Measurements from ENCODE around the gene ATG101. TPM values are rescaled to one million over a fixed set of nuclear protein-coding genes. Genes with fewer than 3 reads are reported as not detected.
A peak's percentile ranks its signal among the peaks of the same experiment; 100 is the strongest.

The ATG101 gene
- total RNA-seq, 1 donor from 2014 or later, result 27.7 TPM

DNA sequence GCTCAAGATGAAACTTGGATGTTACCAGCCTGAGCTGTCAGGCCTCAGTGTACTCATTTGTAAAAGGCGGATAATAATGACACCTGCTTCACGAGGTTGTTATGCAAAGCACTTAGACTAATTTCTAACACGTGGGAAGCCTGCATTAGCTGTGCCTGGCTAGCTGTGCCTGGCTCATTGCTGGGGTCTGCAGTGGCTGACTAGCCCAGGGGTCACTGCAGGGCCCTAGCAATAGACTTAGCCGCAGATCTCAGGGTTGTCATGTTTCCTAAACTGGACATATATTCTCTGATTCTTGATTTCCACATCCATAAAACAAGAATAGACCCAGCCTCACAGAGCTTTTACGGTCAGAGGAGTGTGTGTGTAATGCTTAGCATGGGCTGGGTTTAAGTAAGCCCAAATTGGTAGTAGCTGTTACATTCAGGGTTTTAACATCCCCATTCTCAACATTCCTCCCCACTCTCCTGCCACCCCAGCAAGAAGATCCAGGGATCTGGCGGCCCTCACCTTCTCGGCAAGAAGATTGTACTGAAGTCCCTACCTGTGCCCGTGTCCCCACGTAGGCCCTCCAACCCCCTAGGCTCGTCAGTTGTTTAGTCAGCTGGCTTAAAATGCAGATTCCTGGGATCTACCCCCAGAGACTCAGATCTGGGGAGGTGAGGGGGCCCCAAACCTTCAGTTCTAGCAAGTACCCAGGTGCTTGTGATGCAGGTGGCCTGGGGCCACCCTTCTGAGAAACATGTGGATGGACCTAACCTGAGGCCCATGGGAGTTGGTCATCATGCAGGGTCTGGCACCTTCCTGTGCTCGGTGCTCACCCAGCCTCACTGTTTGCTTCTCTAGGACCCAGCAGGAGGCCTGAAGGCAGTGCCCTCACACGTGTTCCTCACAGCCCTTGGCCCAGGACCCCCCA is 9.9 kb upstream of the ATG101 start:
- H3K27ac ChIP-seq, result no peak overlapping the region

DNA sequence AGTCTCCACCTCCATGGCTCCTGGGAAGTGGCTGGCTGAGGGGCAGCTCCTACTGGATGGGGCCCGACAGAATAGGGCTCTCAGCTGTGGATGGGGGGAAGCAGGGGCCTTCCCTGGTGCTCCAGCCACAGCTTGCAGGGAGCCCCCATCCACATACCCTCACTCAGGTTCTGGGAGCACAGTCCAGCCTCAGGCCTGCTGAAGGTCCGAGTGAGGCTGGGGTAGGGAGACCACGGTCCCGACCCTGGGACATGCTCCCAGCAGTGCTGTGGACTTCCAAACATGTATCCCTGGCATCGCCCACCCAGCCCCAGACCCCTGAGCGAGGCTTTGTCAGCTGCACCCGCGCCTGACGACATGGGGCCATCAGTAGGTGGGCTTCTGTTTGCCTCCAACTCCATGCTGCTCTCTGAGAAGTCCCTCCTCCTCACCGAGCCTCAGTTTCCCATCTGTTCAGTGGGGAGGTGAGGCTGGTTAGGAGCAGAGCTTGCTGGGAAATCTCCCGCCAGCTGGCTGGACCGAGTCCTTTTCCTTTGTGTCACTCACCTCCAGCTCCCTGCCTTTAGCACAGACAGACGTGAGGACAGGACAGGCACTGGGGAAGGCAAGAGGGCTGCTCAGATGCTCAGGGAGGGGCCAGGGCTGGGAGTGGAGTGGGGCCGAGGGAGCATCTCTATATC is 9.1 kb upstream of the ATG101 start:
- Histone ChIP-seq H3K4me3 (no peak overlapping the region), H3K9me3 (no peaks in the 10 kb centered on the region), H3K27ac (no peak overlapping the region), H3K4me1 (no peaks in the 10 kb centered on the region), H3K27me3 (no peaks in the 10 kb centered on the region), H3K36me3 (peaks cover 0 to 16% of the 10 kb centered on the region in 2 donors)
- no peak for DNase-seq (ENCODE audit: extremely low spot score in 2 of 2)
- intact Hi-C loops (cut with DNase I), result no loop called here
- TF ChIP-seq POLR2AphosphoS5 (IDR thresholded peaks at IDR 0.05; ENCODE audit: insufficient read depth in 1 of 2, low read depth in 1 of 2) (no peak), POLR2A (IDR thresholded peaks at IDR 0.05) (no peak)
- TF ChIP-seq, protein P1, sequence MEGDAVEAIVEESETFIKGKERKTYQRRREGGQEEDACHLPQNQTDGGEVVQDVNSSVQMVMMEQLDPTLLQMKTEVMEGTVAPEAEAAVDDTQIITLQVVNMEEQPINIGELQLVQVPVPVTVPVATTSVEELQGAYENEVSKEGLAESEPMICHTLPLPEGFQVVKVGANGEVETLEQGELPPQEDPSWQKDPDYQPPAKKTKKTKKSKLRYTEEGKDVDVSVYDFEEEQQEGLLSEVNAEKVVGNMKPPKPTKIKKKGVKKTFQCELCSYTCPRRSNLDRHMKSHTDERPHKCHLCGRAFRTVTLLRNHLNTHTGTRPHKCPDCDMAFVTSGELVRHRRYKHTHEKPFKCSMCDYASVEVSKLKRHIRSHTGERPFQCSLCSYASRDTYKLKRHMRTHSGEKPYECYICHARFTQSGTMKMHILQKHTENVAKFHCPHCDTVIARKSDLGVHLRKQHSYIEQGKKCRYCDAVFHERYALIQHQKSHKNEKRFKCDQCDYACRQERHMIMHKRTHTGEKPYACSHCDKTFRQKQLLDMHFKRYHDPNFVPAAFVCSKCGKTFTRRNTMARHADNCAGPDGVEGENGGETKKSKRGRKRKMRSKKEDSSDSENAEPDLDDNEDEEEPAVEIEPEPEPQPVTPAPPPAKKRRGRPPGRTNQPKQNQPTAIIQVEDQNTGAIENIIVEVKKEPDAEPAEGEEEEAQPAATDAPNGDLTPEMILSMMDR (IDR thresholded peaks at IDR 0.05), result no peak

More for the DNA sequence above, 9.9 kb upstream of the ATG101 start:
- Histone ChIP-seq H3K4me1 (no peaks in the 10 kb centered on the region), H3K27me3 (no peaks in the 10 kb centered on the region), H3K4me3 (no peak overlapping the region), H3K36me3 (peaks cover 0 to 22% of the 10 kb centered on the region in 2 donors), H3K9me3 (no peaks in the 10 kb centered on the region)
- intact Hi-C loops (cut with DNase I), result no loop called here
- peak in 1 of 2 donors; percentile 93 for DNase-seq (ENCODE audit: extremely low spot score in 2 of 2)
- TF ChIP-seq POLR2A (IDR thresholded peaks at IDR 0.05), result no peak
- TF ChIP-seq, protein P1 (IDR thresholded peaks at IDR 0.05), result no peak
- no peak for TF ChIP-seq POLR2AphosphoS5 (IDR thresholded peaks at IDR 0.05; ENCODE audit: insufficient read depth in 1 of 2, low read depth in 1 of 2)

DNA sequence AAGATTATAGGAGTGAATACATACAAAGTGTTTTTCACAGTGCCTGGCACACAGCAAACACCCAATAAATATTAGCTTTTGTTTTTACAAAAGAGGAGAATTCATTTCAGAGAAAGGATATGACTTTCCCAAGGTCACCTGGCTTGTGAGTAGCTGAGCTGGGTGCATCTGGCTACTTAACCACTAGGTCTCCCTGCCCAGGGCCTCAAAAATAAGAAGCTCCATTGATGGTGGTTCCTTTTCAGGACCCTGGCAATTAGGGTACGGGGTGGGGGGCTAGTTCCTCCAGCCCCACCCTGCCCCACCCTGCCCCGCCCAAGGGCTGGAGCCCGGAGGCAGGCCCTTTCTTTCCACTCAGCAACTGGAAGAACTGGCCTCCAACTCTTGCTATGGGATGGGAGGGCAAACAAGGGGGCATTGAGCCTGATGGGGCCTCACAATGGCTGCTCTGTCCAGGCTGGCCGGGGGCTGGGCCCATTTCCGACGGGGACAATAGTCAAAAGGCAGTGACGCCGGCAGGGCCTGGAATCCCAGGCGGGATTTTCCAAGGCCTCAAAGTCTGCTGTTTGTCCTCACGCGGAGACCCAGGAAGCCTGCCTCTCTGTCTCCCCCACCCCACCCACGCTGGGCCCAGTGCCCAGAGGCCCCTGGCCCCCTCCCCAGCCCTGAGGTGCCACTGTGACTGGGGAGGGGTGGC is 8.2 kb upstream of the ATG101 start:
- intact Hi-C loops (cut with DNase I), result no loop called here
- TF ChIP-seq POLR2A (IDR thresholded peaks at IDR 0.05) (no peak), POLR2AphosphoS5 (IDR thresholded peaks at IDR 0.05; ENCODE audit: insufficient read depth in 1 of 2, low read depth in 1 of 2) (no peak)
- TF ChIP-seq, protein P1 (IDR thresholded peaks at IDR 0.05), result no peak
- Histone ChIP-seq H3K9me3 (no peaks in the 10 kb centered on the region), H3K4me1 (no peaks in the 10 kb centered on the region), H3K27ac (peak overlapping the region; percentile 49), H3K36me3 (peaks cover 0 to 16% of the 10 kb centered on the region in 2 donors), H3K27me3 (no peaks in the 10 kb centered on the region), H3K4me3 (no peak overlapping the region)
- DNase-seq (ENCODE audit: extremely low spot score in 2 of 2), result no peak

DNA sequence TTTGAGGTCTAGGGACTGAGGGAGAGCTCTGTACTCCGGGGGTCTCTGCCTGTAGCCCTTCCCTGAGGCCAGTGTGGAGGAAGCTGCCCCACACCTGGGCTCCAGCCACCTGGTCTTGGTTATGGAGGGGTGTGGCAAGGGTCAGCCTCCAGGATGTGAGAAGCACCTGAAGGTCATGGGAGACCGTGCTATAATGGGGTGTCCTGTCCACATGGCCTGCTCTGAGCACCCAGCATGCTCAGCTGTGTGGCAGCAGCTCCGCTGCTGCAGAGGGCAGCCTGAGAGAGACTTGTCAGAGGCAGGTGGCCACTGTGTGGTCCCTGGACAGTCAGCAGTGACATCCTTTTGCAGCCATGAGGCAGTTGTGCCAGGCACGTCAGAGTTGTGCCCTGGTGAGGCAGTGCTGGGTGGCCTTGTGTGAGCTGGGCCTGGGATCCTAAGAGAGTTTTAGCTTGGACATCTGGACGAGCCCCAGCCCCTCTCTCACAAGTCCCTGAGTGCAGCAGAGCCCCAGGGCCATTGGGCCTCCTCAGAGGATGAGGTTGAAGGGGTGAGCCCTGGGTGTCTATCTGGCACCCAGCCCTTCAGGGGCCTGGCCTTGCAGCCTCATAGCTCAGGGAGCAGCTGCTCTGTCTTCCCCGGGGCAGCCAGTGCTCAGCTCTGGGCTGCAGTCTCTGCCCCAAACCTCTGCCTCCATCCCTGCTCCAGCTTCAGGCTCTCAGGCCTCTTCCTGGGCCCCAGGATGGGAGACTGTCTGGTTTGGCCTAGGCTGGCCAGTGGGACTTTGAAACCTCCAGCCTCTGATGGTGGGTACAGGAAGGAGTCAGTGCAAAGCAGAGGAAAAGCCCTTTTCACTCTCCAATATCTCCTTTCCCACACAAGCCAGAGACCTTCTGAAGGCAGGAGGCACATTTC is 7.4 kb upstream of the ATG101 start:
- Histone ChIP-seq H3K27ac (peak overlapping the region; percentile 49), H3K4me1 (no peaks in the 10 kb centered on the region), H3K27me3 (no peaks in the 10 kb centered on the region), H3K36me3 (peaks cover 0 to 13% of the 10 kb centered on the region in 2 donors), H3K9me3 (no peaks in the 10 kb centered on the region), H3K4me3 (no peak overlapping the region)
- intact Hi-C loops (cut with DNase I), result no loop called here
- DNase-seq (ENCODE audit: extremely low spot score in 2 of 2), result no peak
- TF ChIP-seq POLR2A (IDR thresholded peaks at IDR 0.05) (no peak), POLR2AphosphoS5 (IDR thresholded peaks at IDR 0.05; ENCODE audit: insufficient read depth in 1 of 2, low read depth in 1 of 2) (no peak)
- TF ChIP-seq, protein P1 (IDR thresholded peaks at IDR 0.05), result no peak

Measured in vagina (tissue), 2 donors.